ENCODE results near the gene SERPING1.

DNA sequence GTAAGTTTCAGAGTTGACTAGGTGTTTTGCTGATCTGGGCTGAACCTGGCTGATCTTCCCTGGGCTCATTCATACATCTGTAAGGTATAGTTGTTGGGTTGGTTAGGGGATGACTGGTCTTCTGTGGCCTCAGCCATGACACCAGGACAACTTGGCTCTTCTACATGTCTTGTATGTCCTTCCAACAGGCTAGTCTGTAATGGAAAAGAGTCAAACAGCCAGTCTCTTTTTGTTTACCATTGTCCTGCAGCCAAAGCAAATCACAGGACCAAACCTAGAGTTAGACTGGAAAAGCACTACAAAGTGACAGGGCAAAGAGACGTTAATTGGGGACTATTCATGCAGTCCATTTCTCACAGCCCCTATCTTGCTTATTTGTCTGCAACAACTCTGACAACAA lies 17.8 kb downstream of the SERPING1 start:
- TF ChIP-seq, protein P1, sequence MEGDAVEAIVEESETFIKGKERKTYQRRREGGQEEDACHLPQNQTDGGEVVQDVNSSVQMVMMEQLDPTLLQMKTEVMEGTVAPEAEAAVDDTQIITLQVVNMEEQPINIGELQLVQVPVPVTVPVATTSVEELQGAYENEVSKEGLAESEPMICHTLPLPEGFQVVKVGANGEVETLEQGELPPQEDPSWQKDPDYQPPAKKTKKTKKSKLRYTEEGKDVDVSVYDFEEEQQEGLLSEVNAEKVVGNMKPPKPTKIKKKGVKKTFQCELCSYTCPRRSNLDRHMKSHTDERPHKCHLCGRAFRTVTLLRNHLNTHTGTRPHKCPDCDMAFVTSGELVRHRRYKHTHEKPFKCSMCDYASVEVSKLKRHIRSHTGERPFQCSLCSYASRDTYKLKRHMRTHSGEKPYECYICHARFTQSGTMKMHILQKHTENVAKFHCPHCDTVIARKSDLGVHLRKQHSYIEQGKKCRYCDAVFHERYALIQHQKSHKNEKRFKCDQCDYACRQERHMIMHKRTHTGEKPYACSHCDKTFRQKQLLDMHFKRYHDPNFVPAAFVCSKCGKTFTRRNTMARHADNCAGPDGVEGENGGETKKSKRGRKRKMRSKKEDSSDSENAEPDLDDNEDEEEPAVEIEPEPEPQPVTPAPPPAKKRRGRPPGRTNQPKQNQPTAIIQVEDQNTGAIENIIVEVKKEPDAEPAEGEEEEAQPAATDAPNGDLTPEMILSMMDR (IDR thresholded peaks at IDR 0.05; ENCODE audit: insufficient read depth, low read depth, low read length): no peak
- no peak for TF ChIP-seq EZH2 (IDR thresholded peaks at IDR 0.05; ENCODE audit: insufficient read depth, low read length)
